ENCODE results near the gene THADA.

- TF ChIP-seq CTCF (IDR thresholded peaks at IDR 0.05; ENCODE audit: low read depth, low read length, poor library complexity, severe bottlenecking) (no peak), EZH2phosphoT487 (IDR thresholded peaks at IDR 0.05; ENCODE audit: borderline replicate concordance, low read length) (no peak)
These were observed 396.0 kb downstream of the THADA start for GRCh38 chr2:43199492-43200488.

Measured in DOHH2 (cell line).